HG02981 (cell line): ENCODE results near the gene TMEM151A.
"Not testable (repeated sequence)": the region's sequence is repeated elsewhere in the genome, so short reads cannot be mapped to it uniquely, and the experiment has no call there.

Experiments used
- ATAC-seq: cut with Tn5 transposase; IDR thresholded peaks from one replicate; pipeline ENCODE4 v1.9.1; 2021; ENCODE audit warnings: mild to moderate bottlenecking, moderate library complexity; ENCODE audit not compliant: unreplicated experiment

The TMEM151A gene

GRCh38 chr11:66297610-66298009 lies 5.9 kb downstream of the TMEM151A start:
- ATAC-seq, result no peak

- ATAC-seq, result no peak
Measured at GRCh38 chr11:66299186-66299585, 7.5 kb downstream of the TMEM151A start.

GRCh38 chr11:66302656-66303055 lies 11.0 kb downstream of the TMEM151A start:
- ATAC-seq, result no peak

- no peak for ATAC-seq
Measured at GRCh38 chr11:66309475-66309874, 17.8 kb downstream of the TMEM151A start.

GRCh38 chr11:66310324-66310723 lies 18.6 kb downstream of the TMEM151A start:
- no peak for ATAC-seq

- ATAC-seq, result not testable (repeated sequence)
Measured at GRCh38 chr11:66310803-66311440, 19.2 kb downstream of the TMEM151A start.

- no peak for ATAC-seq
Measured at GRCh38 chr11:66311470-66311964, 19.8 kb downstream of the TMEM151A start.

- peak; percentile 51 for ATAC-seq
Measured at GRCh38 chr11:66311965-66312548, 20.4 kb downstream of the TMEM151A start.

- ATAC-seq, result peak; percentile 57
Measured at GRCh38 chr11:66312549-66313320, 21.0 kb downstream of the TMEM151A start.

GRCh38 chr11:66313321-66314185 lies 21.9 kb downstream of the TMEM151A start:
- no peak for ATAC-seq

- ATAC-seq, result no peak
Measured at GRCh38 chr11:66314186-66314501, 22.4 kb downstream of the TMEM151A start.

GRCh38 chr11:66314561-66315497 lies 23.1 kb downstream of the TMEM151A start:
- no peak for ATAC-seq

- no peak for ATAC-seq
Measured at GRCh38 chr11:66315498-66315885, 23.8 kb downstream of the TMEM151A start.

- ATAC-seq, result no peak
Measured at GRCh38 chr11:66315921-66316811, 24.5 kb downstream of the TMEM151A start.

GRCh38 chr11:66316849-66317251 lies 25.2 kb downstream of the TMEM151A start, which contains the start of gene CD248:
Gene CD248 (minus strand): TSS chr11:66317044. CDS start chr11:66317027, 17 bp downstream.
- no peak for ATAC-seq

- no peak for ATAC-seq
Measured at GRCh38 chr11:66317322-66317722, 25.6 kb downstream of the TMEM151A start.

GRCh38 chr11:66317723-66318599 lies 26.3 kb downstream of the TMEM151A start:
- no peak for ATAC-seq

- ATAC-seq, result no peak
Measured at GRCh38 chr11:66318600-66318970, 26.9 kb downstream of the TMEM151A start.
